ENCODE data around the gene SH3BP2. TPM values are rescaled to one million over a fixed set of nuclear protein-coding genes. Genes with fewer than 3 reads are reported as not detected.

The SH3BP2 gene
- total RNA-seq, 4 donors from 2014 or later, result 92.6 to 301 (median 117) TPM

GRCh38 chr4:2745516-2745915, 47.4 kb upstream of the SH3BP2 start:
- TF ChIP-seq EP300 (IDR thresholded peaks at IDR 0.05; ENCODE audit: low read depth) (no peak), POLR2A (IDR thresholded peaks at IDR 0.05) (no peak), CTCF (IDR thresholded peaks at IDR 0.05) (no peak), POLR2AphosphoS5 (IDR thresholded peaks at IDR 0.05) (no peak)
- Histone ChIP-seq H3K9me3 (no peaks in the 10 kb centered on the region), H3K27ac (peak overlapping the region in 1 of 4 donors; percentile 16), H3K4me3 (no peak overlapping the region), H3K36me3 (peaks cover 0 to 35% (median 15%) of the 10 kb centered on the region in 4 donors), H3K4me1 (peaks cover 0 to 32% (median 15%) of the 10 kb centered on the region in 4 donors), H3K27me3 (no peaks in the 10 kb centered on the region)
- in situ Hi-C loops (cut with MboI; ENCODE audit: low pct_ligation_motif_present in 1 of 4, low pct_unique_long_range_greater_than_20kb in 1 of 4, low sequenced_read_pairs in 3 of 4) (no loop called here), intact Hi-C loops (cut with DNase I; ENCODE audit: low total_unique reads) (no loop called here)
- WGBS, 2 donors (ENCODE audit: low coverage in 1 of 2), result 77 to 79% methylated on average over 3 to 5 of the region's 5 CpGs
- no peak for DNase-seq

- intact Hi-C loops (cut with DNase I; ENCODE audit: low total_unique reads) (no loop called here), in situ Hi-C loops (cut with MboI; ENCODE audit: low pct_ligation_motif_present in 1 of 4, low pct_unique_long_range_greater_than_20kb in 1 of 4, low sequenced_read_pairs in 3 of 4) (no loop called here)
- no peaks in the 10 kb centered on the region for H3K9me3 ChIP-seq
- no peaks in the 10 kb centered on the region for H3K27me3 ChIP-seq
- H3K36me3 ChIP-seq, result peaks cover 0 to 35% (median 15%) of the 10 kb centered on the region in 4 donors
- H3K4me3 ChIP-seq, result no peak overlapping the region
- H3K4me1 ChIP-seq, result peaks cover 2 to 39% (median 21%) of the 10 kb centered on the region in 4 donors
- 55% methylated on average over 21 of the region's 21 CpGs; no CpG with 5 or more reads in 1 of the 2 donors for WGBS, 2 donors (ENCODE audit: low coverage in 1 of 2)
- TF ChIP-seq POLR2AphosphoS5 (IDR thresholded peaks at IDR 0.05) (no peak), EP300 (IDR thresholded peaks at IDR 0.05; ENCODE audit: low read depth) (no peak), CTCF (IDR thresholded peaks at IDR 0.05) (no peak), POLR2A (IDR thresholded peaks at IDR 0.05) (no peak)
- DNase-seq, result peak; percentile 39
- H3K27ac ChIP-seq, result peak overlapping the region in 2 of 4 donors; percentile 24 to 30
These were observed 46.7 kb upstream of the SH3BP2 start for GRCh38 chr4:2745981-2746806.

GRCh38 chr4:2746891-2747695, 45.8 kb upstream of the SH3BP2 start:
- Histone ChIP-seq H3K4me3 (no peak overlapping the region), H3K4me1 (peaks cover 6 to 45% (median 25%) of the 10 kb centered on the region in 4 donors), H3K9me3 (no peaks in the 10 kb centered on the region), H3K27ac (peak overlapping the region in 2 of 4 donors; percentile 24 to 30), H3K27me3 (no peaks in the 10 kb centered on the region), H3K36me3 (peaks cover 0 to 35% (median 15%) of the 10 kb centered on the region in 4 donors)
- in situ Hi-C loops (cut with MboI; ENCODE audit: low pct_ligation_motif_present in 1 of 4, low pct_unique_long_range_greater_than_20kb in 1 of 4, low sequenced_read_pairs in 3 of 4), result no loop called here
- DNase-seq, result no peak
- no peak for TF ChIP-seq POLR2A (IDR thresholded peaks at IDR 0.05)
- TF ChIP-seq EP300 (IDR thresholded peaks at IDR 0.05; ENCODE audit: low read depth), result no peak
- TF ChIP-seq CTCF (IDR thresholded peaks at IDR 0.05), result no peak
- no peak for TF ChIP-seq POLR2AphosphoS5 (IDR thresholded peaks at IDR 0.05)
- WGBS, 2 donors (ENCODE audit: low coverage in 1 of 2), result 80% methylated on average over 1 to 16 of the region's 16 CpGs
- intact Hi-C loops (cut with DNase I; ENCODE audit: low total_unique reads), result no loop called here

Data from transverse colon (tissue), 4 donors.